Measurements from ENCODE around the gene ZHX3.

The ZHX3 gene

GRCh38 chr20:41221614-41222218 lies 95.8 kb downstream of the ZHX3 start:
- no peak for DNase-seq

- DNase-seq = no peak
Observed at GRCh38 chr20:41219824-41220223, 97.7 kb downstream of the ZHX3 start.

- no peak for DNase-seq
Observed at GRCh38 chr20:41218466-41218865, 99.1 kb downstream of the ZHX3 start.

GRCh38 chr20:41217422-41217821 lies 100.1 kb downstream of the ZHX3 start:
- DNase-seq = no peak

GRCh38 chr20:41214666-41215065 lies 102.9 kb downstream of the ZHX3 start:
- DNase-seq = no peak

- DNase-seq = no peak
Observed at GRCh38 chr20:41214202-41214601, 103.3 kb downstream of the ZHX3 start.

GRCh38 chr20:41213150-41213820 lies 104.2 kb downstream of the ZHX3 start:
- peak; percentile 28 to 55 for DNase-seq

- no peak for DNase-seq
Observed at GRCh38 chr20:41205313-41205712, 112.2 kb downstream of the ZHX3 start.

- no peak for DNase-seq
Observed at GRCh38 chr20:41204304-41205265, 112.9 kb downstream of the ZHX3 start.

GRCh38 chr20:41203660-41204059 lies 113.9 kb downstream of the ZHX3 start:
- no peak for DNase-seq

- no peak for DNase-seq
Observed at GRCh38 chr20:41202426-41202825, 115.1 kb downstream of the ZHX3 start.

- DNase-seq = no peak
Observed at GRCh38 chr20:41201760-41202159, 115.8 kb downstream of the ZHX3 start.

- no peak for DNase-seq
Observed at GRCh38 chr20:41200446-41201202, 116.9 kb downstream of the ZHX3 start.

GRCh38 chr20:41198443-41198842 lies 119.1 kb downstream of the ZHX3 start:
- no peak for DNase-seq

- no peak for DNase-seq
Observed at GRCh38 chr20:41196653-41197225, 120.8 kb downstream of the ZHX3 start.

GRCh38 chr20:41192575-41192974 lies 125.0 kb downstream of the ZHX3 start:
- DNase-seq = no peak

- DNase-seq = no peak
Observed at GRCh38 chr20:41191562-41192500, 125.7 kb downstream of the ZHX3 start.

GRCh38 chr20:41187668-41188067 lies 129.9 kb downstream of the ZHX3 start:
- no peak for DNase-seq

- no peak for DNase-seq
Observed at GRCh38 chr20:41185013-41185757, 132.3 kb downstream of the ZHX3 start.

- DNase-seq = no peak
Observed at GRCh38 chr20:41183831-41184230, 133.7 kb downstream of the ZHX3 start.

GRCh38 chr20:41183391-41183790 lies 134.1 kb downstream of the ZHX3 start:
- no peak for DNase-seq

Data from NCI-H2081 (cell line).